C4-2B (cell line): ENCODE data around the gene EVC.

ENCODE experiments used
- H3K27ac ChIP-seq: fragments of 450-650 bp; 2 replicates; pipeline ENCODE4 v1.5.1; 2017
- CTCF ChIP-seq: fragments of 450-650 bp; conservative IDR thresholded peaks from 2 replicates; pipeline ENCODE4 v1.5.1; 2017; ENCODE audit warnings: mild to moderate bottlenecking
- ZFX ChIP-seq: fragments of 450-650 bp; IDR thresholded peaks from 2 replicates; pipeline ENCODE4 v1.6.1; 2017

EVC gene

DNA sequence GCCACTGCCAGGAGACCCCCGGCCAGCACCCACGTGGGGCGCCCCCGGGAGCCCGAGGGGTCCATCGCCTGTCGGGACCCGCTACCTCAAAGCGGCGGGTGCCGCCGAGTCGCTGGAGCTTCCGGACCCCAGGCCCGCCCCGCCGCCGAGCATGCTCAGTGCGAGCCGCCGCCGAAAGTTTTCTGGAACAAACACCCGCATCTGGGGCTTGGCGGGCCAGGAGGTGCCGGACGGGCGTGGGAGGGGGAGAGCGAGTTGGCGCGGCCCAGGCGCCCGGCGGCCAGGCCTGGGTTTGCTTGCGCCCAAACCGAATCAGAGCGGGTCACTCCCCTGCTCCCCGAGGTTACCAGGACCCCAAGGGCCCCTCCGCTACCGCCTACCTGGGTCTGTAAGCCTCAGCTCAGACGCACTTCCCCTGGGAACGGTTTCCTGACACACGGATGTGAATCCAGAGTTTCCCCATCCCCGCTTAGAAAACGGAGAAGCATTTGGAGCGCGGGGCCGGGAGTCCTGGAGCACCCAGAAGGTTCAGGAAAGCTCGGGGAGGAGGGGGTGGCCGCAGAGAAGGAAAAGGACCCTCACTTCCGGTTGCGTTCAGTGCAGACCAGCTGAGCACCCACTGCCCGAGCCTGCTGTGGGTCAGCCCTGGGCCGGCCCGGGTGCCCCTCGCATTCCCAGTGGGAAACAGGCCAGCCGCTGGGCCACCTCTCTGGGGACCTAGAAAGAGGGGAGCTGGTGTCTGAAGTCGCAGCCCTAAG is 2.4 kb upstream of the EVC start, which contains the start of gene EVC2:
Gene EVC2 (minus strand): TSS at position 111 of the 758 bp plus-strand sequence. CDS start 46 bp downstream, at position 65.
- TF ChIP-seq CTCF = no peak
- no peak for TF ChIP-seq ZFX
- no peak within 1 kb of the TSS for H3K27ac ChIP-seq

DNA sequence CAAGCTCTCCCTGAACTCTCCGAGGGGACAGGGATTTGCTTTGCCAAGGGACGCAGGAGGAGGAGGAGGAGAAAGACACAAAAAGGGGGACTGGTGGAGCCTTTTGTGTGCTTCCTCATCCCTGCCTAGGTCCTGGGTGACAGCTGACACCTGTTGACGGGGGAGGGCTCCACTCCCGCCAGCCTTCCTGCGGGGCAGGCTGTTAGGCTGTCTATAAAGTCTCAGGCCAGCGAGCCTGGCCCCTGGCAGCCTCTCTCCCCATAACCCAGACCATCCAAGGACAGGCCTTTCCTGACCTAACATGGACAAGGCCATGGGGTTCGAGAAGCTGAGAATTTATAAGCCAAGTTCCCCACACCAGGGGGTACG is 1.8 kb upstream of the EVC start:
- no peak overlapping the region for H3K27ac ChIP-seq
- TF ChIP-seq CTCF (no peak), ZFX (no peak)

GRCh38 chr4:5710065-5710960 is 688 bp upstream of the EVC start:
- TF ChIP-seq ZFX (no peak), CTCF (no peak; the same call in 1 of the 2 replicates)
- H3K27ac ChIP-seq = peak overlapping the region; percentile 74

GRCh38 chr4:5711479-5712184 is 631 bp downstream of the EVC start:
- peak overlapping the region; percentile 74 for H3K27ac ChIP-seq
- TF ChIP-seq ZFX (peak; percentile 78), CTCF (no peak)

DNA sequence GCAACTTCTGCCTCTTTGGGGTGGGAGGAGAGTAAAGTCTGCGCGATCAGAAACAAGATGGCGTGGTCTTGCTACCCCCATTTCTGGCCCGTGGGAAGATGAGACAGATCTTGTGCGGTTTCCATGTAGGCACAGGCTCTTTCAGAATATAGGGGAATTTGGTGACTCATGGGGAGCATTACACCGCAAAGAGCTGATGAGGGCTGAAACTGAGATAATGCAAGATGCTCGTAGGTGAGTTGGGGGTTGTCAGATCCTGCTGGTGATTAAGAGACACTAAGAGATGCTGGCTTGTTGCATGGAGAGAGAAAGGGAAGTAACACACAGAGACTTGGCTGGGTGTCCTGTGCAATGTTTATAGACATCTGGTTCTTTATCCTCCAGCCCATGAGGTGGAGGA is 1.5 kb downstream of the EVC start:
- H3K27ac ChIP-seq = no peak overlapping the region
- no peak for TF ChIP-seq ZFX
- TF ChIP-seq CTCF = no peak

- no peak for TF ChIP-seq ZFX
- no peak for TF ChIP-seq CTCF
- H3K27ac ChIP-seq = no peak overlapping the region
These were observed 1.9 kb downstream of the EVC start for GRCh38 chr4:5712931-5713330.
